IPS DF 6.9 (cell line): ENCODE data around the gene NT5C.

Experiments used
- DNase-seq: peaks from one replicate; pipeline ENCODE4 v3.0.0-alpha.2; 2013; ENCODE audit warnings: low read depth, low spot score
- H3K27ac ChIP-seq: one replicate; pipeline ENCODE4 v1.5.1; 2013; ENCODE audit warnings: low read length, control low read depth
- H3K27me3 ChIP-seq: 2 replicates; pipeline ENCODE4 v1.6.1; 2013; ENCODE audit warnings: mild to moderate bottlenecking, low read length; ENCODE audit not compliant: control insufficient read depth, insufficient read depth
- H3K36me3 ChIP-seq: 2 replicates; pipeline ENCODE4 v1.6.1; 2013; ENCODE audit warnings: low read length; ENCODE audit not compliant: control insufficient read depth, insufficient read depth
- H3K4me1 ChIP-seq: 2 replicates; pipeline ENCODE4 v1.6.1; 2013; ENCODE audit warnings: low read length; ENCODE audit not compliant: control insufficient read depth, insufficient read depth
- H3K4me3 ChIP-seq: 2 replicates; pipeline ENCODE4 v1.5.1; 2013; ENCODE audit warnings: mild to moderate bottlenecking, low read length
- H3K9me3 ChIP-seq: 2 replicates; pipeline ENCODE4 v1.6.1; 2013; ENCODE audit warnings: low read length, inconsistent platforms; ENCODE audit not compliant: control insufficient read depth, insufficient read depth
- WGBS: extraction: QIAGEN DNeasy Blood & Tissue Kit; methylation state at CpG from one replicate; pipeline ENCODE4 v1.1.7; 2013; ENCODE audit warnings: mixed read lengths, missing lambda C conversion rate; ENCODE audit not compliant: insufficient read length, insufficient coverage; 5-methylcytosine and 5-hydroxymethylcytosine counted together

The NT5C gene

DNA sequence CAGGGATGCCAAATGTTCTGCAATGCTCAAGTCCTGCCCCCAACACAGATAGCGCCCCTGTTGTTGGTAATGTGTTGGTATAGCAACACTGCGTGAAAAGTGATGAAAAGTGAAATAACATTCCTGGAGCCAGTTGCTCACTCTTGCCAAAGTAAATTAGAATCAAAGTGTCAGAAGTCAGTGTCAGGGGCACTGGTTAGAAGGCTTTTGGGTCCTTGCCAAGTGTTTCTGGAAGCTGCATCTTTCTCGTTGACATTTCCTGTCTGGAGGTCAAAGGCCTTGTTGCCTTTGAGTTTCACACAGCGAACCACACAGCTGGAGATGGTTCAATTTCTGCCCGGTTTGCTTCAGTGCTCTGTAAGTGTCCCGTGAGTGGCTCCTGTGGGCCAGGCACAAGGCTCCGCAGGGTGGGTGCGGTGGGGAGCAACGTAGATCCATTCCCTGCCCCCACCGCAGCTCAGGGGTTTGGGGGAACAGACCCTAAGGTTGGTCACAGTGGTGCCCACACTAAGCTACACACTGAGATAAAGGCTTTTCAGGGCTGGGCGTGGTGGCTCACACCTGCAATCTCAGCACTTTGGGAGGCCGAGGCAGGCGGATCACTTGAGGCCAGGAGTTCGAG lies 47.4 kb downstream of the NT5C start:
- WGBS, result no CpG with 5 or more reads among the region's 14 CpGs

GRCh38 chr17:75082683-75083082 lies 48.9 kb downstream of the NT5C start:
- H3K27me3 ChIP-seq, result no peaks in the 10 kb centered on the region
- DNase-seq, result no peak
- no peak overlapping the region for H3K27ac ChIP-seq
- no peaks in the 10 kb centered on the region for H3K9me3 ChIP-seq
- no CpG with 5 or more reads among the region's 6 CpGs for WGBS
- H3K36me3 ChIP-seq, result no peaks in the 10 kb centered on the region
- H3K4me1 ChIP-seq, result peaks cover 5% of the 10 kb centered on the region; the same call in 1 of the 2 replicates
- H3K4me3 ChIP-seq, result no peak overlapping the region

More for the DNA sequence above, 47.4 kb downstream of the NT5C start:
- Histone ChIP-seq H3K36me3 (no peaks in the 10 kb centered on the region), H3K9me3 (no peaks in the 10 kb centered on the region), H3K27ac (no peak overlapping the region), H3K4me3 (no peak overlapping the region), H3K4me1 (peaks cover 6% of the 10 kb centered on the region), H3K27me3 (no peaks in the 10 kb centered on the region)
- DNase-seq, result no peak

DNA sequence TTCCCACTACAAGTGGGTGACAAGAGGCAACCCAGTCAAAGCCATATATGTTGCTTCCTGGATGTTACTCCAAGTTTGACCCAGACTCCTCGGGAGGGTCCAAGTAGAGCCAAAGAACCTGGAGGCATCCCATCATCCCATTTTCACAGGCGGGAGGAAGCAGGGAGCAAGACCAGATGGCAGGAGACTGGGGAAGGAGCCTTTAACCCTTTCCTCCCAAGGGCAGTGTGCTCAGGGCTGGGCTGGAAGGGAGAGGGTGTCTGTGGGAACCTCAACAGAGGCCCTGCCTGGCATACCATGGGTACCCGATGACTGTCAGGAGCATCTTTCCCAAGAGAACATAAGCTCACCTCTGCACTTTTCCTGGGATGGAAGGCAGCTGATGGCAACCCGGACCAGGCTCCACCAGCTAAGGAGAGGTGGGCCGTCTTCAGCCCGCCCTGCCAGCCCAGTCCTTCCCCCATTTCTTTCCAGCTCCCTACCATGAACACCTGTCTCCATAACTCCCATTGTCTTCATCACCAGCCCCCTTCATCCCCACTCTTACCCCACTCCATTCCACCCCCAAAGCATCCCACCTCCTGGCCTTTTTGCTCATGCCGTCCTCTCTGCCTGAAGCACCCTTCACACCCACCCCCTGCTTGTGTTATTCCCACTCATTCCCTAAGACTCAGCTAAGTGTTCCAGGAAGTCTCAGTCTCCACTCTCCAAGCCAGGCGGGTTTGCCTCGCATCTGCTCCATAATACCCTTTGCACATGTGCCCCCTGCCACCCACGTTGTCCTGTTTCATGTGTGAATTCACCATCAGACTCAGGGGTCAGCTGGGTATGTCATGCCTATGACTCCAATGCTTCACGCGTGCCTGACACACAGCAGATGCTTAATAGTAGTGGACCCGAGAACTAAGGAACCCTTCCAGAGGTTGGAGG lies 49.7 kb downstream of the NT5C start:
- H3K9me3 ChIP-seq, result no peaks in the 10 kb centered on the region
- H3K27ac ChIP-seq, result no peak overlapping the region
- H3K27me3 ChIP-seq, result no peaks in the 10 kb centered on the region
- H3K4me3 ChIP-seq, result no peak overlapping the region
- no CpG with 5 or more reads among the region's 13 CpGs for WGBS
- H3K4me1 ChIP-seq, result peaks cover 7% of the 10 kb centered on the region; the same call in 1 of the 2 replicates
- H3K36me3 ChIP-seq, result no peaks in the 10 kb centered on the region
- DNase-seq, result no peak
